GM21515 (cell line): ENCODE data around the gene TBC1D2B.
"Not testable (repeated sequence)": the region's sequence is repeated elsewhere in the genome, so short reads cannot be mapped to it uniquely, and the experiment has no call there.

Source experiments
- ATAC-seq: cut with Tn5 transposase; IDR thresholded peaks from one replicate; pipeline ENCODE4 v1.9.1; 2021; ENCODE audit not compliant: unreplicated experiment

TBC1D2B gene

GRCh38 chr15:77991658-77992201 lies 85.8 kb downstream of the TBC1D2B start:
- not testable (repeated sequence) for ATAC-seq

DNA sequence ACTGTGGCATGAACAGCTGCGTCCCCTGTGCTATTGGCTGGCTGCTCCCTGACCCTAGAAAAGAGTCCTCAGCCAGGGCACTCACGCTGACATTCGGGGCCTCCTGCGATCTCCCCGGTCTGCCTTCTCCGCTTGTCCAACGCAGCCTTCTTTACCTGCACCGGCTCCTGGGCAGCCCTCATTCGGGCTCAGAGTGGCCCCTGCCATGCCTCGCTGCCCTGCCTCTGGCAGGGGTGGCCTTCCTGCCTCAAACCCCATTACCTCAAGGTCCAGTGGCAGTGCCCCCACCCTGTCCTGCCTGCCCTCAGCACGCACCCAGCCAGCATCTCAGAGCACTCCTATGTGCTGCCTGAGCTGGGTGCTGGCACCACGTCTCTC lies 86.5 kb downstream of the TBC1D2B start:
- ATAC-seq, result no peak

DNA sequence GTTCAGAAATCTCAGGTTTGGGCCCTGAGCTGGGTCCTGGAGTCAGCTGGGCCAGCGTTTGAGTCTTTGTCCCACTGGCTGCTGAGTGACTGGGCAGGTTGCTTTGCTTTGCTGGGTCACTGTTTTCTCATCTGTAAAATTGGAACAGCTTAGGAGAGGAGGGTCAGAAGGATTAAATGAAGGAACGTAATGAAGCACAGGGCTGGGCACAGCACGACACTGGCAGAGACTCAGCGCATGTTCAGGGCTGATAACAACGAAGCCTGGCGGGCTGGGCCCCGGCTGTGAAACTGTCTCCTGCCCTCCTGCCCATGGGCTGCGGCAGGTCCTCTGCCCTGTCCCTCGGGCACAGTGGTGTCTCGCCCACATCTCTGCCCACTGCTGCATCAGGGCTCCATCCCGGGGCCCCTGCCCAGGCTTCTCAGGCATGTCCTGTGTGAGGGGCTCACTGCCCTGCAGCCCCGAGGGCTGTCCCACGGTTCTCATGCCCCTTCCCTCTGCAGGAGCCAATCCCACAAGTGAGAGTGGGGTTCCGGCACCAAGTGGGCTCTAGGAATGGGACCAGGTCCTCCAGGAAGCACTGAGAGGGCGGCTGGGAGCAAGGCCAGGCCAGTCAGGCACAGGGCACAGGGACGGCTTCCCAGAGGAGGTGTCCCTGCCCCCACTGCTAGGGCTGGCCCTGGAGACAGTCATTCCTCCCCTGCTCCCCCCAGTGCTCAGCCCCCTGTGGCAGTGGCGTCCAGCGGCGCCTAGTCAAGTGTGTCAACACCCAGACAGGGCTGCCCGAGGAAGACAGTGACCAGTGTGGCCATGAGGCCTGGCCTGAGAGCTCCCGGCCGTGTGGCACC lies 88.0 kb downstream of the TBC1D2B start:
- ATAC-seq, result no peak

DNA sequence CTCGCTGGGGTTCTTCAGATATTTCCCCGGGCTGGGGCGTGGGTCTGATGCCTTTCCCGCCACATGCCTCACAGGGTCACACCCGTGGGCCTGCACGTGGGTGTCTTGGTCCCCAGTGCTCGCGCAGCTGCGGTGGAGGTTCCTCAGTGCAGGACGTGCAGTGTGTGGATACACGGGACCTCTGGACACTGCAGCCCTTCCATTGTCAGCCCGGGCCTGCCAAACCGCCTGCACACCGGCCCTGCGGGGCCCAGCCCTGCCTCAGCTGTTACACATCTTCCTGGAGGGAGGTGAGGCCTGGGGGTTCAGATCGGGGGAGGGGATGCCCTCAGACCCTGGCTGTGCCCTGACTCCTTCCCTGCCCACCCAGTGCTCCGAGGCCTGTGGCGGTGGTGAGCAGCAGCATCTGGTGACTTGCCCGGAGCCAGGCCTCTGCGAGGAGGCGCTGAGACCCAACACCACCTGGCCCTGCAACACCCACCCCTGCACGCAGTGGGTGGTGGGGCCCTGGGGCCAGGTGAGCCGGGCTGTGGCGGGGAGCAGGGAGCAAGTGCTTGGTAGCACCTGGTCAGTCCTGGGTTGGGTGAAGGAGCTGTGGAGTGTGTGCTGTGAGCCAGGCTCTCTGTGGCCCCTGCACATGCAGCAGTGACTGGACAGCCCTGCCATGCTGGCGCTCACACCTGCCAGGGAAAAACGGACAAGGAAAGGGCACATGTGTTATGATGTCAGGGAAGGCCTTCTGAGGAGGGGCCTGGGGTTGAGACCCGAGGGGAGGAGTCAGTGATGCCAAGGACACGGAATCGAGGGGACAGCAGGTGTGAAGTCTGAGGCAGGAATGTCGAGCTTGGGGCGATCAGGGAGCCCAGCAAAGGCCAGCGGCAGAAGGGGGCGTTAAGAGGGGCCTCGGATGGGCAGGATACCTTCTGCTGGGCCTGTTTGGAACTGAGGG lies 88.9 kb downstream of the TBC1D2B start:
- ATAC-seq, result no peak

GRCh38 chr15:77987765-77988136 lies 89.8 kb downstream of the TBC1D2B start:
- ATAC-seq, result not testable (repeated sequence)

- no peak for ATAC-seq
Measured at GRCh38 chr15:77986891-77987764, 90.4 kb downstream of the TBC1D2B start.

GRCh38 chr15:77985931-77986480 lies 91.5 kb downstream of the TBC1D2B start:
- ATAC-seq, result no peak

DNA sequence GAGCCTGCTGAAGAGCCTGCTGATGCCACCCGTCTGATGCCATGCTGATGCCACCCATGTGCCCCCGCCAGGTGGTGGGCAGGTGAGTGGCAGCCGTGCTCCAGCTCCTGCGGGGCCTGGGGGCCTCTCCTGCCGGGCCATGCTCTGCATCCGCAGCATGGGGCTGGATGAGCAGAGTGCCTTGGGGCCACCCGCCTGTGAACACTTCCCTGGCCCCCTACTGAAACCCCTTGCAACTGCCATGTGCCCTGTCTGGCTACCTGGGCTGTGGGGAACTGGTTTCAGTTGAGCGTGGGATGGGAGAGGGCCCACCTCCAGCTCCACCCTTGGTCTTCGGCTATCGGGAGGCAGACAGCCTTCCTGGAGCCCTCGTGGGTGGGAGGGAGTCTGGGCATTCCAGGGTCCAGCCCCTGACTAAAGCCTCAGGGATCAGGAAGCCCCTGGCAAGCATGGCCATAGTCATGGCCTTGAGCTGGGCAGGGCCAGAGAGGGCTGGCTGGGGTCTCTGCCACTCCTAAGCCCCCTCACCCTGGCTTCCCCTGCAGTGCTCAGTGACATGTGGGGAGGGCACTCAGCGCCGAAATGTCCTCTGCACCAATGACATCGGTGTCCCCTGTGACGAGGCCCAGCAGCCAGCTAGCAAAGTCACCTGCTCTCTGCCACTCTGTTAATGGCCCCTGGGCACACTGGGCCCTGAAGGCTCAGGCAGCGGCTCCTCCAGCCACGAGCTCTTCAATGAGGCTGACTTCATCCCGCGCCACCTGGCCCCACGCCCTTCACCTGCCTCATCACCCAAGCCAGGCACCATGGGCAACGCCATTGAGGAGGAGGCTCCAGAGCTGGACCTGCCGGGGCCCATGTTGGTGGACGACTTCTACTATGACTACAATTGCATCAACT lies 92.2 kb downstream of the TBC1D2B start:
- ATAC-seq, result no peak

DNA sequence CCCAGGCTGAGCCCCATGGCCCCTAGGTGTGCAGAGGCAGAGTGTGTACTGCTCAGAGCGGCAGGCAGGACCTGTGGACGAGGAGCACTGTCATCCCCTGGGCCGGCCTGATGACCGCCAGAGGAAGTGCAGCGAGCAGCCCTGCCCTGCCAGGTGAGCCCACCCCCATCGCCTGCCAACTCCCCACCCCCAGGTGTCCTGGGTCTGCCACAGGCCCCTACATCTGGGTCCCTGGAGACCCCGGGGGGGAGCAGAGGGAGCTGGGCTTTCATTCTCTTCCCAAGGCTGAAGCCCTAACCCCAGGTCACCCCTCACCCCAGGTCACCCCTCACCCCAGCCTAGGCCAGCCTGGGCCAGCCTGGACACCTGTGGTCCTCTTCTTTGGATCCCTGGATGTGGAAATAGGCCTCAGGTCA lies 93.1 kb downstream of the TBC1D2B start:
- ATAC-seq, result no peak

DNA sequence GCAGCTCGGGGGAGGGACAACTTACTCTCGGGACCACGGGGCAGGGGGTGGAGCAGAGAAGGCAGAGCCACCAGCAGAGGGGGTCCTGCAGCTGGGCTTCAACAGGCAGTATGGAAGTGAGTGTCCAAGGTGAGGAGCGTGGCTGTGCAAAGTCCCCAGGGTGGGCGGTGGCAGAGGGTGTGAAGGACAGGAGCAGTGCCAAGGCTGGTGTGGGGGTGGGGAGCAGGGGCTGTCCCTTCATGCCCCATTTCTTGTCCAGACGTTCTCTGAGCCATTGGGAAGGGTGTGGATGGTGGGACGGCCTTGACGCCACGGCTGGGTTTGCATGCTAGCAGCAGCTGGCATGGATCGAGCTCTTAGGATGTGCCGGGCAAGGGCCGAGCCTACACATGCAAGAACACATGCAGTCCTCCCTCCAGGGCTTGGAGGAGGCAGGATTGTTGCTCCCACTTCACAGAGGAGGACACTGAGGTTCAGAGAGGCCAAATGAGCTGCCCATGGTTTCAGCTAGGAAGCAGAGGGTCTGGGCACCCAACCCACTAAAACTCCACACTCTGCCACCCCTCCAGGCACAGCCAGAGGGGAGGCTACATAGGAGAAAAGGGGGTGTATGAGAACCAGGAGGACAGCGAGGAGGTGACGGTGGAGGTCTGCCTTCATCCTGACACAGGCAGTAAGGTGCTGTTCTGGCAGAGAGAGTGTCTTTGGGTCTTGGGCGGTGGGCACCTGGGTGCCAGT lies 93.6 kb downstream of the TBC1D2B start:
- ATAC-seq, result no peak

GRCh38 chr15:77983091-77983707 lies 94.3 kb downstream of the TBC1D2B start:
- ATAC-seq, result no peak

- no peak for ATAC-seq
Measured at GRCh38 chr15:77982127-77982490, 95.4 kb downstream of the TBC1D2B start.

GRCh38 chr15:77981281-77982126 lies 96.0 kb downstream of the TBC1D2B start:
- ATAC-seq, result no peak

DNA sequence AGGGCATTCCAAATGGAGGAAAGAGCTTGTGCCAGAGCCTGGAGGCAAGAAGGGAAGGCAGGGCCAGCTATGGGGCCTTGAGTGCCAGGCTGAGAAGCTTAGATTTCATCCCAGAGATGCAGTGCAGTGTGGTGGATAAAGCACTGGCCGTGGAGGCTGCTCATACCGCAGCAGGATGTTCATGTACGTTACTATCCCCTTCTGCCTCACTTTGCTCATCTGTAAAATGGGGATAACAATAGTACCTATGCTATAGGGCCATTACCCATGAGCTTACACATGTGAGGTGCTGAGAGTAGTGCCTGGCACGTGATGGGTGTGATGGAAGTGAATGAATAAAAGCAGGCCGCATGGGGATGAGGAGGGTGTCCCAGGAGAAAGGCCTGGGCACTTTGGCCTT lies 96.8 kb downstream of the TBC1D2B start:
- not testable (repeated sequence) for ATAC-seq

DNA sequence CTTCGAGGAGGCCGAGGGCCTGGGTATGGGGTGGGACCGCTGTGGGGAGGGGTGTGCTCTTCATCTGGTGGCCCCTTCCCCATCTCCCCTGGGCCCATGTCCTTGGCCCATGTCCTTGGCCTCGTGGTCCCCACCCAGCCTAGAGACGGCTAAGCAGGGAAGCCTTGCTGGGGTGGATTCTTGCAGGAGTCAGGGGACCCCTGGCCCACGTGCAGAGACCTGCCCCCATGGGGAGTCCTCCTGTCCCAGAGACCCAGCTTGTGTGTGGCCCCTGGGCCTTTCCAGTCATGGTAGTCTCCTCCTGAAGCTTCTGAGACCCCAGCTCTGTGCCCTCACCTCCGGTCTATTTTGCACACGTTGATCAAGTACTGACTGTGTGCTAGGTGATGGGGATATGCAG lies 97.4 kb downstream of the TBC1D2B start:
- ATAC-seq, result no peak

DNA sequence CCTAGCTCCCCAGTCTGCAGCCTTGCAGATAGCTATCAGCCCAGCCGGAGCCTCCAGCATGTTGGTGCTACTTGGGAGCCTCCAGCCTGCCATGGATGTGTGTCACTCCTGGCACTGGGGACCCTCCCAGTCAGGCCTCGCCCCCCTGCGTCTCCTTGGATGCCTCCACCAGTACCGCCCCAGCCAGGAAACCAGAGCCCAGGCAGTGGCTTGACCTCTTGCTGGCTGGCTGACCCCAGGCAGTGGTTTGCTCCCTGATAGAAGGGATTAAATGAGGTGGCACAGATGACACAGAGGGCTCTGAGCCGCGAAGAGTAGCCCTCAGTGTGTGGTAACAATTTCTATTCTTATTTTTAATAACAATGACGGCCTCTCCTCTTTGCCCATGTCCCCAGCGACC lies 98.4 kb downstream of the TBC1D2B start:
- ATAC-seq, result not testable (repeated sequence)

- ATAC-seq, result not testable (repeated sequence)
Measured at GRCh38 chr15:77978759-77979145, 98.8 kb downstream of the TBC1D2B start.
